HG02840 (cell line): Measurements from ENCODE around the gene TSSC4.
"Not testable (repeated sequence)": the region's sequence is repeated elsewhere in the genome, so short reads cannot be mapped to it uniquely, and the experiment has no call there.

Experiments
- ATAC-seq: cut with Tn5 transposase; IDR thresholded peaks from one replicate; pipeline ENCODE4 v1.9.1; 2021; ENCODE audit warnings: mild to moderate bottlenecking, moderate library complexity, moderate number of reproducible peaks; ENCODE audit not compliant: unreplicated experiment, low FRiP score

The TSSC4 gene

DNA sequence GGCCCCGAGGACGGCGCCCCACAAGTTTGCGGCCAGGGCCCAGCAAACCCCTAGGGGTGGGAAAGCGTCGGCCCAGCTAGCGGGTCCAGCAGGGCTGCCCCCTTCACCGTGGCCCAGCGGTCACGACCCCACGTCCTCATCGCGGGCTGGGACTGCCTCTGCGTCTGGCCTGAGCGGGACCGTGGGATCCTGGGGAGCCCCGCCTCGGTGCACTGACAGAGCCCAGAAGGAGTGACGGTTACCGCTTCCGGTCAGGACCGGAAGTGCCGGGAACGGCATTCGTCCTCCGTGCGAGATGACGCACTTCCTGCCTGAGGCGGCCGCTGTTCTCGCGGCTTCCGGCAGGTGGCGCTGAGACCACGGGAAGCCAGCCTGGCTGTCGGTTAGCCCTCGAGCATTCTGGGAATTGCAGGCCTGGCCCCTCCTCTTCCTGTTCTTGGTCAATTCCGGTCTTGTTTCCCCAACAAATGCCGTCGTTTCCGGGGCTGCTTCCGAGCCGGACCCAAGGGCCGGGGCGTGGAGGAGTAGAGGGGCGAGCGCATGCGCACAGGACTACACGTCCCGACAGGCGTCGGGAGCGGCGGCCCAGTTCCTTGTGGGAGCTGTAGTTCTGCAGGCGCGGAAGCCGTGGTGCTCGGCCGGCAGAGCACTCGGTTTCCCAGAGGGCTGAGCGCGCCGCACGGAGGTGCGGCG lies at the start of gene TSSC4:
Gene TSSC4, plus strand, starts transcription at position 682 of the 693 bp plus-strand sequence. CDS start 1,884 bp downstream, outside the sequence.
- peak; percentile 85 for ATAC-seq

DNA sequence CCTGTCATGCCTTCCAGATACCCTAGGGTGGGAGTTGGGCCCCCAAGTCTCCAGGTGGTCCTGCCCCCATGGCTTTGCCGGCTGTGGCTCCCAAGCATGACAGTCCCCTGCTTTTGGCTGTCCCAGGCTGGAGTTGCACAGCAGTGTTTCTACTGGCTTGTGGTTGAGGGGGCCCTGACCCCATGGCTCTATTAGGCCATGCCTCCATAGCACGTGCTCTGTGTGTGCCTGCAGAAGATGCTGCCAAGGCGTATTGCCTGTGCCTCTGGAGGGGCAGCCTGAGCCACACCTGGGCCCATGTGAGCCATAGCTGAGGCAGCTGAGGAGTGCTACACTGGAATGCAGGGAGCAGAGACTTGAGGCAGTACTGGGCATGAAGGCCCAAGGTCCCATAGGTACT lies 48.8 kb upstream of the TSSC4 start:
- ATAC-seq: no peak

DNA sequence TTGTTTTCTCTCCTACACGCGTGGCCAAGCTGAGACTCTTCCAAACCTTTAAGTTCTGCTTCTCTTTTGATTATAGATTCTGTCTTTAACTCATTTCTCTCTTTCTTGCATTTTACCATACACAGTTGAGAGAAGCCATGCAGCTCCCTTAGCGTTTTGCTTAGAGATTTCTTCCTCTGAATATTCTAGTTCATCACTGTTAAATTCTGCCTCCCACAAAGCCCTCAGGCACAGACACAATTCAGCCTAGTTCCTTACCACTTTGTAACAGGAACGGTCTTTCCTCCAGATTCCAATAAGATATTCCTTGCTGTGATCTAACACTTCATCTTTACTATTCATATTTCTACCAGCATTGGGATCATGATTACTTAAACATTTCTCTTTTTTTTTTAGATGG lies 48.1 kb upstream of the TSSC4 start:
- ATAC-seq: no peak

DNA sequence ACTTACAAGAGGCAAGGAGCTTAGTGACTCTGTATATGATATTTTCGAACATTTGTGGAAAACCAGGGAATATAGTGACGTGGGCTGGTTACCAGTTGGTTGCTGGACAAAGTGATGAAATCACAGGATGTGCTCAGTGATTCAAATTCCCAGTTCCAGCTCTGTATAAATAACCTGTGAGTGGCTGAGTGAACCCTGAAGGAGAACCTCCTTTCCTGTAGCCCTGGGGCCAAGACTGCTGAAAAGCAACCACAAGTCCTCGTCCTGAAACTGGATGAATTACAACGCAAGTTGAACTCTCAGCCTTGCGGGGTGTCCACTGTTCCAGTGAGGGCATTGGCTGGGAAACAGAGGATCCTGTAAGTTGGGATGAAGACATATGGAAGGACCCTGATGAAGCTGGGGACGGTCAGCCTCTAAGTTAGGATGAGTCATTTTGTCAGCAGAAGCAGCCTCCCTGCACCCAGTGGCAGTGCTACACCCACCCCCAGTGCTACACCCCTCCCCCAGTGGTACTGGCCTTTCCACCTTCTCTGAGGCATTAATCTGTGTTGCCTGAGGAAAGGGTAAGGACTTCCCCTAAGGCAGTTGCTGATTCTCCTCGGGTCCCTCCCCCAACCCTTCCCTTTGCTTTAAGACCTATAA lies 45.4 kb upstream of the TSSC4 start:
- ATAC-seq: no peak

DNA sequence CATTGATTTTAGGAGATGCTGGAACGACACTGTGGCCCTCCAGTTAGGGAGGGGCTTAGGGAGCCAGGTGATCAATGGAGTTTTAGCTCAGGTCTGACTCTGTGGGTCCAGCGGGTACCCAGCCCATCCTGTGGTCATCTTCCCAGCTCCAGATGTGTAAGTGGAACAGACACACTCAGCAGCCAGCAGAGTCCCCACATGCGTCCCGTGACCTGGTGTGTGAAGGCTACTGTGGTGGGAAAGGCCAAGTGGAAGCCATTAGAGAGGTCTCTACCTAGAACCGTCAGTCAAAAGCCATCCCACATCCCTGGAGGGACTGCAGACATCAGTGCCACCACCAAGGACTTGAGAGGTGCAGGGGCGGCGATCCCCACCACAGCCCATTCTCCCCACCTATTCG lies 43.3 kb upstream of the TSSC4 start:
- no peak for ATAC-seq

DNA sequence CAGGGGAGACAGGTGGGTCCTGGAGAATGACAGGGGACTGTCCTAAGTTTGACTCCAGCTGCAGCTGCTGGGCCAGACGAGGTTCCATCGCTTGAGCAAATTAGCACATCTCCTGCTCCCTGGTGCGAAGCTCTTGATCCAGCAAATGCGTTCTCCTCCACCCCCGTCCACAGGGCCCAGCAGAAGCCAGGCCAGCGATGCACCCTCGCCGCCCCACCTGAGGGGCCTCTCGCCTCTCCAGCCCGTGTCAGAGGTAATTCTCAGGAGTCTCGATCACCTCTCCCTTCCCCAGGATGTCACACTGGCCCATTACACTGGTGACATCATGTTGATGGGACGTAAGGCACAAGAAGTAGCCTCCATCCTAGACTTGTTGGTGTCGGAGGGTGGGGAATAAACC lies 42.9 kb upstream of the TSSC4 start:
- not testable (repeated sequence) for ATAC-seq

DNA sequence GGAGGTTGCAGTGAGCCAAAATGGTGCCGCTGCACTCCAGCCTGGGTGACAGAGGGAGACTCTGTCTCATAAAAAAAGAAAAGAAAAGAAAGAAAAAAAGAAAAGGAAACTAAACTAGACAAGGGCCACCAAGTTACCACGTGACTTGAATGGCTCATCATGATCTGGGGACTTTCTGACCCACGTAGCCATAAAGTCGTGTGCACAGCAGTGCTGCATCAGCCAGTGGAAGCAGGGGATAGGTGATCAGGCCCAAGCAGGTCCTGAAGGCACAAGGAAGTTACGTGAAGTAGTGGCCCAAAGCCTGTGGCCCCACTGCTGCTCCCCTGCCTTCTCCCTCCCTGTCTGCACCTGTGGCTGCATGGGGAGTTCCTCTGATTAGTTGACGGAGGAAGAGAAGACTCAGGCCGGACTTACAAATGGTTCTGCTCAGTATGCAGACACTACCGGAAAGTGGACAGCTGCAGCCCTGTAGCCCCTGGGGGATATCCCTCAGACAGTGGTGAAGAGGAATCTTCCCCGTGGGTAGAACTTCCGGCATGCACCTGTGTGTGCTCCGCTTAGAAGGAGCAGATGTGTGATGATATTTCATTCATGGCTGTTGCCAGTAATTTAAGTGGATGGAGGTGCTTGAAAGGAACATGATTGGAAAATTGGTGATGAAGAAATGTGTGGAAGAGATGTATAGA lies 41.7 kb upstream of the TSSC4 start:
- no peak for ATAC-seq

DNA sequence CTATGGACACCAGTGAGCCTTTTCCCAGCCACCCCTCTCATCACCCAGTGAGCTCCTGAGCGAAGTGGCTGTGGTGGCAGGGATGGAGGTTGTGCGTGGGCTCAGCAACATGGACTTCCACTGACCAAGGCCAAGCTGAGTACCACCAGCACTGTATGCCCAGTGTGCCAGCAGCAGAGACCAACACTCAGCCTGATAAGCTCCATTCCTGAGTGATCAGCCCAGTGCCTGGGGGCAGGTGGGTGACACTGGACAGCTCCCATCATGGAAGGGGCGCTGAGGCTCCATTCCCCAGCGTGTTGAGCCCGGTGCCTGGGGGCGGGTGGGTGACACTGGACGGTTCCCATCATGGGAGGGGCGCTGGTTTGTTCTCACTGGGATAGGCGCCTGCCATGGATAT lies 41.0 kb upstream of the TSSC4 start:
- no peak for ATAC-seq

DNA sequence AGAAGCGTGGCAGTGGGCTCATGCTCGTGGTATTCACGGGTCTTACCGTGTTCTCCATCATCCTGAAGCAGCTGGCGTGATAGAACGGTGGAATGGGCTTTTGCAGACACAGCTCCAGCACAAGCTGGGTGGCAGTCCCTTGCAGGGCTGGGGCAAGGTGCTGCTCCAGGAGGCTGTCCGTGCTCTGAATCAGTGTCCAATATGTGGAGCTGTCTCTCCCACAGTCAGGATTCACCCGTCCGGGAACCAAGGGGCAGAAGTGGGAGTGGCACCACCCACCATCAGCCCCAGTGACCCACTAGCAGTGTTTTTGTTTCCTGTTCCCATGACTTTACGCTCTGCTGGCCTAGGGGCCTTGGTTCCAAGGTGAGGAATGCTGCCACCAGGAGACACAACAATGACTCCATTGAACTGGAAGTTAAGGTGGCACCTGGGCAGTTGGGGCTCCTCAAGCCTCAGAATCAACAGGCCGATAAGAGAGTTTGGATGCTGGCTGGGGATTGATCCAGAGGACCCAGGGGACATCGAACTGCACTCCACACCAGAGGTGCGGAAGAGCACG lies 40.4 kb upstream of the TSSC4 start:
- ATAC-seq: no peak

DNA sequence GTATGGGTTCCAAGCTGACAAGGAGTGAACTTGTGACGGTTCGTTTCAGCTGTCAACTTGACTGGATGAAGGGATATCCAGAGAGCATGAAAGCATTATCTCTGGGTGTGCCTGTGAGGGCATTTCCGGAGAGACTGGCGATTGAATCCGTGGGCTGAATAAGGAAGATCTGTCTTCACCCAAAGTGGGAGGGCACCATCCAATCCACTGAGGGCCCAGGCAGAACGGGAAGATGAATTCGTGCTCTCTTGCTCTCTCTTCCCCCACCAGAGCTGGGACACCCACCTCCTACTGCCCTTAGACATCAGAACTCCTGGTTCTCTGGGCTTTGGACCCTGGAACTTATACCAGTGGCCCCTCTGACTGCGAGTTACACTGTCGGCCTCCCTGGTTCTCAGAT lies 39.0 kb upstream of the TSSC4 start:
- no peak for ATAC-seq

DNA sequence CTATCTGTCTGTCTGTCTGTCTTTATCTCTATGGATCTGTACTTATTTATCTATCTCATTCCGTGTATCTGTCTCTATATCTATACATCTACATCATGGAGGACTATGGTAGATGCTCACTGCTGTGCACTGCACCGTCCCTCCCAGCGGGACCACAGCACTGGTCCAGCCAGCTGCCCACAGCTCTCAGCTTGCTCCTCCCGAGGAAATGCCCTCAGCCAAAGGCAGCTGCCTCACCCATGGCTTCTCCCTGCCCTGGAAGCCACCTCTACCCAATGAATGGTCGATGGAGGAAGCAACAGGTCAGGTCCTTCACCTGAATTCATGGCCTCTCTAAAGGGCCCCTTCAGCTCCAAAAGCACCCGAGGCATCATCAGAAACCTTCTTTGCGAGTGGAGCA lies 38.1 kb upstream of the TSSC4 start:
- no peak for ATAC-seq

DNA sequence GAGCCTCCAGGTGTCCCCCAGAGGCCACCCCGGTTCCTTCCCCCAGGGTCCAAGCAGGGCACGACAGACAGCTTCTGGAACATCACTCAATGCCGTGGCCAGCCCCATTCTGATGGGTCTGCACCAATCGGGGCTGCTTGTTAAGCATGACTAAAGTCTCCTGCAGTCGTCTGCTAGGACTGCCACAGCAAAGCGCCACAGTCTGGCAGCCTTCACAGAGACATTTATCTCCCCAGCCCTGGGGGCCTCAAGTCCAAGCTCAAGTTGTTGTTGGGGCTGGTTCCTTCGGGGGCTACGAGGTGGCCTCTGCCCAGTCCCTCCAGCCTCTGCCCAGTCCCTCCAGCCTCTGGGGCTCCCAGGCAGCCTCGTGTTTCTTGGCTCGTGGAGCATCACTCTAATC lies 37.4 kb upstream of the TSSC4 start:
- no peak for ATAC-seq

DNA sequence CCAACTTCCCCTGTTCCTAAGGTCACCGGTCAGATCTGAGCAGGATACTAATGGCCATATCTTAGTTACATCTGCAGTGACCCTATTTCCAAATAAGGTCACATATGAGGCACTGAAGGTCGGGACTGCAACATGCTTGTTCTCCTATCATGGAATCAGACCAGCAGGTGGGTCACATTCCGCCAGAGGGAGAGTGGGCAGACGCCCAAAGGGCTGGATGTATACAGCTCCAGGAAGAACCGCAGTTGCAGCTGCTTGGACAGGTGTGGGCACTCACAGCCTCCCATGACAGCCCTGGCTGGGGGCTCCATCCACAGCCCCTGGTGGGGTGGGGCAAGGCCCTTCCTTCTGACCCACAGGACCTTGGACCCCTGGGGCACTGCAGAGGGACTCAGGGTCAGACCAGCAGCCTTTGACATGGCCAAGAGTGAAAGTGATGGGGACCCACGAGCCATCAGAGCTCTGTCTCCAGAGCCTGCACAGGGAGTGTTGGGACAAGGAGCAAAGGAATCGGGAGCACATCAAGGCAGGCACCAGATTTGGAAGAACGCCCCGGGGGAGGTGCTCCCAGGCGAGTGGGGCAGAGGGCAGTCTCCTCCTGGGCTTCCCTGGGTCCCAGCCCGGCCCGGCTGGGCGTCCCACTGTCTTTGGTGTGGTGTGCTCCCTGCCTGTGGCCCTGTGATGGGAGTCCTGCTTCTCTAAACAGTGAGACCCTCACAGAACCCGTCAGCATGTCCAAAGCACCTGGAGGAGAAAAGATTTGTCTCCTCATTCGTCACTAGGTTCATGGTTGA lies 36.8 kb upstream of the TSSC4 start:
- ATAC-seq: no peak

DNA sequence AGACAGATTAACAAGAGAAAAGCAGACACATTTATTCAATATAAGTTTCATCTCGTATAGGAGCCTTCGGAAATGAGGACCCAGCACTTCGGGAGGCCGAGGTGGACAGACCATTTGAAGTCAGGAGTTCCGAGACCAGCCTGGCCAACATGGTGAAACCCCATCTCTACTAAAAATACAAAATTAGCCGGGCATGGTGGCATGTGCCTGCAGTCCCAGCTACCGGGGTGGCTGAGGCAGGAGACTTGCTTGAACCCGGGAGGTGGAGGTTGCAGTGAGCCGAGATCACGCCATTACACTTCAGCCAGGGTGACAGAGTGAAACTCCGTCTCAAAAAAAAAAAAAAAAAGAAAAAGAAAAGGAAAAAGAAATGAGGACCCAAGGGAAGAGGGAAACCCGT lies 36.2 kb upstream of the TSSC4 start:
- ATAC-seq: not testable (repeated sequence)

DNA sequence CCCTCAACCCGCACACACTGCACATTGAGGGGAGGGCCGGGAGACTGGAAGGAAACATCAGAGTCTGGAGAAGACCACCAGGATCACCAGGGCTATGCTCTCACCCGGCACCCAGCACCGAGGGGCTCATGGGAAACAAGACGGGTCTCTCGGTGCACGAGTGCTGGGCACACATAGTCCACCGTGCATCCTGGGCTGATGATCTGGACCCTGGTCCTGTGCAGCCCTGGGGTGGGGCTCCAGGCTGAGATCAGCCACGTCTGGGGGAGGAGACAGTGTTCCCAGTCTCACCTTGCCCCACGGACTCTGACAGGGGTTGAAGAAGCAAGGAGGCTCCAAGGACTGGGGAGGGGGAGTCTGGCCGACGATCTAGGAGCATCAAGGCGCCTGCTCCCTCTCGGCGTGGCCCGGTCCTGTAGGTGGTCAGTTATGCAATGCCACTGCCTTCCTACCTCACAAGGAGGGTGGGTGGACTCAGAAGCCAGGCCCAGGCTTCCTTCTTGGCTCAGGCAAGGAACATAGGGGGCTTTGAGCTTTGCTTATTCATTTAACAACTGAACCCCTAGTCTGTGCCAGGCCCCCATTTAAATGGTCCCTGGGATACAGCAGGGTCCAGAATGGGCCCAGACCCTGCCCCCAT lies 34.9 kb upstream of the TSSC4 start:
- ATAC-seq: no peak

DNA sequence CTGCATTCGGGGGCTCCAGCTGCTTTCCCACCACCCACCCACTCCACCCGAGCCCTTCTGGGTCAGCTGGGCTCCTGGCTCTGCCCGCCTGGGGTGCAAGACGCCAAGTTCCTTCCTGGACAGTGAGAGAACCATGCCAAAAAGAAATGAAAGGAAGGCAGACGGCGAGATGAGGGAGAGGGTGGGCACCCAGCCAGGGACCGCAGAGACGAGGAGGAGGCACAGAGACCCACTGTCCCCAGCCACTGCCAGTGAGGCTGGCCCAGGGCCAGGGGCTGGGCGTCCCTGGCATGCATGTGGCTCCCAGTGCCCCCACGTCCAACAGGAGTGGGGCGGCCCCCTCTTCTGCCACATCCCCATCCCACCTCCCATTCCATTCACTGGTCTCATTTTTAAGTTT lies 34.3 kb upstream of the TSSC4 start:
- no peak for ATAC-seq

DNA sequence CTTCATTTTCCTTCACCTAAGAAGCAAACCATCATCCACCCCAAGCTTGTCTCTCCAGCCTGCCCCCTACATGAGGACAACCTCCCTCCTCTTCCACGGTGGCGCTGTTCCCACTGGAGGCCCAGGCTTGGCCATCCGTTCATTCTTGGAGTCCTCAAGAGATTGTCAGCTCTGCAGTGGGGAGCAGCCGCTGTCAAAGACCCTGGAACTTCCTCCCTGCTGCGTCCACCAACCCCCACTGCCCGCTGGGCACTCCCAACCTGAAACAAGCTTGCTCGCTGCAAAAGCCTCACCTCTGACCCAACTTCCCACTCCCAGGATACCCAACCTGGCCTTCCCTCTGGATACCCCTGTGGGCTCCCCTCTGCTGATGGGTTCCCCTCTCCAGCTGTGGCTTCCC lies 33.8 kb upstream of the TSSC4 start:
- ATAC-seq: no peak

DNA sequence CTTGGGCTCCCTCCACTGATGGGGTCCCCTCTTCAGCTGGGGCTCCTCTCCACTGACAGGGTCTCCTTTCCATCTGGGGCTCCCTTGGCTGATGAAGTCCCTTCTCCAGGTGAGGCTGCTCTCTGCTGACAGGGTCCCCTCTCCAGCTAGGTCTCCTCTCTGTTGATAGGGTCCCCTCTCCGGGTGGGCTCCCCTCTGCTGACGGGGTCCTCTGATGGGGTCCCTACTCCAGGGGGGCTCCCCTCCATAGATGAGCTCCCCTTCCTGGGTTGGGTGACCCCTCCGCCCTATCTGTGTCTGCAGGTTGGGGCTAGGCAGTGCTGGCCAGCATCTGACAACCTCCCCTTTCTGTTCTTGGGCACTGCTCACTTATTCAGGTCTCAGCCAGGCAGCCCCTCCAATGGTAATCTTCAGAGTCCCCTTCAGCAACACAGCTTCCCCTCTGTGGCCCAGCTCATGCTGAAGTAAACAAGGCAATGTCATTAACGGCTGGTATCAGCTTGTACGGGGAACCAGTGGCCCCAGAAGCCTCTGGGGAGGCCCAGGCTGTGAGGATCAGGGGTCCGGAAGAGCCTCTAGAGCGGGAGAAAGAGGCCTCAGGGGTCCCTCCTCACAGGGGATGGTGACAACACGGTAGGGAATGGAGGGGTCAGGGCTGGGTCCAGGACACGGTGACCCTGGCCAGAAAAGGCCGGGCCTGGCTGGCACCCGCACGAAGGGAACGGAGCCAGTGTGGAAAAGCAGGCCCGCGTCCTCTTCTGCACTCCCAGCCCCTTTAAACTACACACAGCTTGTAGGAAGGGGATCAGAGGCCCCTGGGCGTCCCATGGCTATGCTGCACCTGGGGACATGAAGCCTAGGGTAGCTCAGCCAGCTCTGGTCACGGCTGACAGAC lies 33.0 kb upstream of the TSSC4 start:
- ATAC-seq: no peak

DNA sequence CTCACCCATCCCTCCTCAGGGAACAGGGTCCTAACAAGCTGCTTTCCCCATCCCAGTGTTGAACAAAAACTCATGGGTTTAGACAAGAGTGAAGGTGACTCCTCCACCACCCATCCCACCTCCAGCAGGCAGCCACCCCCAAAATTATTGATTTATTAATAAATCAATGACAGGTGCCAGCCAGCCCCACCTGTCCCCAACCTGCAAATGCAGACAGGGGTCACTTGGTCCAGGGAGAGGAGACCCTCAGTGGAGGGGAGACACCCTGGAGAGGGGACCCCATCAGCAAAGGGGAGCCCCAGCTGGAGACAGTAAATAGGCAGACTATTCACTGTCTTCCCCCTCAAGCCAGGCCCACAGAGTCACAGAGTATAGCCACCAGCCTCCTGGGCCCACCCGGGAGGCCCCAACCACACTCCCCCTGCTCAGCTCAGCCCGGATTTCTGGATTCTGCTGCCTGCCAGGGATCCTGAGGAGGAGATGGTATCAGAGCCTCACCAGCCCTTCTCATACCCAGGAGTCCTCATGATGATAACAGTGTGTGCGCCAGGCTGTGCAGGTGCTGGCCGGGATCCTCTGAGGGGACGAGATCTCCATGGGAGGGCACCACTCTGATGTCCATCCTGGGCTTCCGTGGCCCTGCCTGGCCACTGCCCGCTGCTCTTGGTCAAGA lies 32.2 kb upstream of the TSSC4 start:
- ATAC-seq: no peak
